ENCODE data around the gene STAT1.
A peak's percentile ranks its signal among the peaks of the same experiment; 100 is the strongest.

STAT1 gene

DNA sequence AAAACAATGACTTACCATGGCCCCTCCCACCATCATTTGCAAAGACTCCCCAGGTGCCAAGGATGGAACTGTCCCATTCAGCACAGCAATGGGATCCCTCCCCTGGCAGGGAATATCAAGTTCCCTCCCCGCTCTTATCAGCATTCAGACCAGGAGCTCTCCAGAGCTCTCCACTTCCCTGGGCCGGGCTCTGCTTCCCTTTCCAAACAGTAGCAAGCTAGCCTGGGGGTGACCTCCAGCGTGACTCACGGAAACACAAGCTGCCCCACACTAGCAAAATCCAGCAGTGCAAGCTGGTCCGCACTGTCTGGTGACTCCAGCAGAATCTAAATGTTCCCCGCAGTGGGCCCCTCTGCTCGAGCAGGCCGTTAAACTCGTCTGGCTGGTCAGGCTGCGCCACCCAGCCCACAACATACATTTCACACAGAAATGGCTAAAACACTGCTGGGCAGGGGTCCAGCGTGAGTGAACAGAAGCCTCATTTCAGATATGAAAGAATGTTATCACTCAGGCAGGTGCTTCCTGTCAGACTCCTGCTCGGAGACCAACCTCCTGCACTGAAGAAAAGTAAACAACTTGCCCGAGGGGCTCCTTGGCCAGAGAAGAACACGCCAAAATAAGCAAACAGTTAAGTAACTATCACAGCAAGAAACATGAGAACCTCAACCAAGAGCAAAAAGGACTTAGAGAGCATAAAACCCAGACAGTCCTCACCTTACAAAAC lies 33.9 kb downstream of the STAT1 start (continued):
- TF ChIP-seq ZNF560 (tag by site-specific recombination; IDR thresholded peaks at IDR 0.05; ENCODE audit: borderline replicate concordance): no peak
- no peak for TF ChIP-seq ZNF670 (tag by site-specific recombination; IDR thresholded peaks at IDR 0.05; ENCODE audit: low read depth)
- TF ChIP-seq ZNF174 (tag by site-specific recombination; IDR thresholded peaks at IDR 0.05): no peak
- TF ChIP-seq, protein P1, sequence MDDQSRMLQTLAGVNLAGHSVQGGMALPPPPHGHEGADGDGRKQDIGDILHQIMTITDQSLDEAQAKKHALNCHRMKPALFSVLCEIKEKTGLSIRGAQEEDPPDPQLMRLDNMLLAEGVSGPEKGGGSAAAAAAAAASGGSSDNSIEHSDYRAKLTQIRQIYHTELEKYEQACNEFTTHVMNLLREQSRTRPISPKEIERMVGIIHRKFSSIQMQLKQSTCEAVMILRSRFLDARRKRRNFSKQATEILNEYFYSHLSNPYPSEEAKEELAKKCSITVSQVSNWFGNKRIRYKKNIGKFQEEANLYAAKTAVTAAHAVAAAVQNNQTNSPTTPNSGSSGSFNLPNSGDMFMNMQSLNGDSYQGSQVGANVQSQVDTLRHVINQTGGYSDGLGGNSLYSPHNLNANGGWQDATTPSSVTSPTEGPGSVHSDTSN (CRISPR knock-in tag; IDR thresholded peaks at IDR 0.05): no peak
- no peak for TF ChIP-seq ZSCAN23 (tag by site-specific recombination; IDR thresholded peaks at IDR 0.05)
- TF ChIP-seq ZNF660 (tag by site-specific recombination; IDR thresholded peaks at IDR 0.05): no peak
- TF ChIP-seq ZNF747 (tag by site-specific recombination; IDR thresholded peaks at IDR 0.05): no peak
- TF ChIP-seq SP2 (tag by site-specific recombination; IDR thresholded peaks at IDR 0.05): peak; percentile 18; the same call in 1 of the 2 replicates
- TF ChIP-seq ZNF23 (tag by site-specific recombination; IDR thresholded peaks at IDR 0.05; ENCODE audit: borderline replicate concordance): no peak
- no peak for TF ChIP-seq ZBTB8A (tag by site-specific recombination; IDR thresholded peaks at IDR 0.05)
- TF ChIP-seq, protein P2, sequence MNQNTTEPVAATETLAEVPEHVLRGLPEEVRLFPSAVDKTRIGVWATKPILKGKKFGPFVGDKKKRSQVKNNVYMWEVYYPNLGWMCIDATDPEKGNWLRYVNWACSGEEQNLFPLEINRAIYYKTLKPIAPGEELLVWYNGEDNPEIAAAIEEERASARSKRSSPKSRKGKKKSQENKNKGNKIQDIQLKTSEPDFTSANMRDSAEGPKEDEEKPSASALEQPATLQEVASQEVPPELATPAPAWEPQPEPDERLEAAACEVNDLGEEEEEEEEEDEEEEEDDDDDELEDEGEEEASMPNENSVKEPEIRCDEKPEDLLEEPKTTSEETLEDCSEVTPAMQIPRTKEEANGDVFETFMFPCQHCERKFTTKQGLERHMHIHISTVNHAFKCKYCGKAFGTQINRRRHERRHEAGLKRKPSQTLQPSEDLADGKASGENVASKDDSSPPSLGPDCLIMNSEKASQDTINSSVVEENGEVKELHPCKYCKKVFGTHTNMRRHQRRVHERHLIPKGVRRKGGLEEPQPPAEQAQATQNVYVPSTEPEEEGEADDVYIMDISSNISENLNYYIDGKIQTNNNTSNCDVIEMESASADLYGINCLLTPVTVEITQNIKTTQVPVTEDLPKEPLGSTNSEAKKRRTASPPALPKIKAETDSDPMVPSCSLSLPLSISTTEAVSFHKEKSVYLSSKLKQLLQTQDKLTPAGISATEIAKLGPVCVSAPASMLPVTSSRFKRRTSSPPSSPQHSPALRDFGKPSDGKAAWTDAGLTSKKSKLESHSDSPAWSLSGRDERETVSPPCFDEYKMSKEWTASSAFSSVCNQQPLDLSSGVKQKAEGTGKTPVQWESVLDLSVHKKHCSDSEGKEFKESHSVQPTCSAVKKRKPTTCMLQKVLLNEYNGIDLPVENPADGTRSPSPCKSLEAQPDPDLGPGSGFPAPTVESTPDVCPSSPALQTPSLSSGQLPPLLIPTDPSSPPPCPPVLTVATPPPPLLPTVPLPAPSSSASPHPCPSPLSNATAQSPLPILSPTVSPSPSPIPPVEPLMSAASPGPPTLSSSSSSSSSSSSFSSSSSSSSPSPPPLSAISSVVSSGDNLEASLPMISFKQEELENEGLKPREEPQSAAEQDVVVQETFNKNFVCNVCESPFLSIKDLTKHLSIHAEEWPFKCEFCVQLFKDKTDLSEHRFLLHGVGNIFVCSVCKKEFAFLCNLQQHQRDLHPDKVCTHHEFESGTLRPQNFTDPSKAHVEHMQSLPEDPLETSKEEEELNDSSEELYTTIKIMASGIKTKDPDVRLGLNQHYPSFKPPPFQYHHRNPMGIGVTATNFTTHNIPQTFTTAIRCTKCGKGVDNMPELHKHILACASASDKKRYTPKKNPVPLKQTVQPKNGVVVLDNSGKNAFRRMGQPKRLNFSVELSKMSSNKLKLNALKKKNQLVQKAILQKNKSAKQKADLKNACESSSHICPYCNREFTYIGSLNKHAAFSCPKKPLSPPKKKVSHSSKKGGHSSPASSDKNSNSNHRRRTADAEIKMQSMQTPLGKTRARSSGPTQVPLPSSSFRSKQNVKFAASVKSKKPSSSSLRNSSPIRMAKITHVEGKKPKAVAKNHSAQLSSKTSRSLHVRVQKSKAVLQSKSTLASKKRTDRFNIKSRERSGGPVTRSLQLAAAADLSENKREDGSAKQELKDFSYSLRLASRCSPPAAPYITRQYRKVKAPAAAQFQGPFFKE (tag by site-specific recombination; IDR thresholded peaks at IDR 0.05; ENCODE audit: borderline replicate concordance): no peak
- no peak for TF ChIP-seq ZNF404 (tag by site-specific recombination; IDR thresholded peaks at IDR 0.05)
- TF ChIP-seq, protein P3, sequence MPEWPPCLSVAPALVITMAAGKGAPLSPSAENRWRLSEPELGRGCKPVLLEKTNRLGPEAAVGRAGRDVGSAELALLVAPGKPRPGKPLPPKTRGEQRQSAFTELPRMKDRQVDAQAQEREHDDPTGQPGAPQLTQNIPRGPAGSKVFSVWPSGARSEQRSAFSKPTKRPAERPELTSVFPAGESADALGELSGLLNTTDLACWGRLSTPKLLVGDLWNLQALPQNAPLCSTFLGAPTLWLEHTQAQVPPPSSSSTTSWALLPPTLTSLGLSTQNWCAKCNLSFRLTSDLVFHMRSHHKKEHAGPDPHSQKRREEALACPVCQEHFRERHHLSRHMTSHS (tag by site-specific recombination; IDR thresholded peaks at IDR 0.05): no peak
- TF ChIP-seq ZNF184 (tag by site-specific recombination; IDR thresholded peaks at IDR 0.05): no peak; the same call in 1 of the 2 replicates
- TF ChIP-seq HOXC10 (CRISPR knock-in tag; IDR thresholded peaks at IDR 0.05): no peak
- TF ChIP-seq ZNF514 (tag by site-specific recombination; IDR thresholded peaks at IDR 0.05): no peak
- TF ChIP-seq, protein P4, sequence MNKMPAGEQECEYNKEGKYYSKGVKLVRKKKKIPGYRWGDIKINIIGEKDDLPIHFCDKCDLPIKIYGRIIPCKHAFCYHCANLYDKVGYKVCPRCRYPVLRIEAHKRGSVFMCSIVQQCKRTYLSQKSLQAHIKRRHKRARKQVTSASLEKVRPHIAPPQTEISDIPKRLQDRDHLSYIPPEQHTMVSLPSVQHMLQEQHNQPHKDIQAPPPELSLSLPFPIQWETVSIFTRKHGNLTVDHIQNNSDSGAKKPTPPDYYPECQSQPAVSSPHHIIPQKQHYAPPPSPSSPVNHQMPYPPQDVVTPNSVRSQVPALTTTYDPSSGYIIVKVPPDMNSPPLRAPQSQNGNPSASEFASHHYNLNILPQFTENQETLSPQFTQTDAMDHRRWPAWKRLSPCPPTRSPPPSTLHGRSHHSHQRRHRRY (tag by site-specific recombination; IDR thresholded peaks at IDR 0.05): no peak
- TF ChIP-seq, protein P5, sequence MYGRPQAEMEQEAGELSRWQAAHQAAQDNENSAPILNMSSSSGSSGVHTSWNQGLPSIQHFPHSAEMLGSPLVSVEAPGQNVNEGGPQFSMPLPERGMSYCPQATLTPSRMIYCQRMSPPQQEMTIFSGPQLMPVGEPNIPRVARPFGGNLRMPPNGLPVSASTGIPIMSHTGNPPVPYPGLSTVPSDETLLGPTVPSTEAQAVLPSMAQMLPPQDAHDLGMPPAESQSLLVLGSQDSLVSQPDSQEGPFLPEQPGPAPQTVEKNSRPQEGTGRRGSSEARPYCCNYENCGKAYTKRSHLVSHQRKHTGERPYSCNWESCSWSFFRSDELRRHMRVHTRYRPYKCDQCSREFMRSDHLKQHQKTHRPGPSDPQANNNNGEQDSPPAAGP (tag by site-specific recombination; IDR thresholded peaks at IDR 0.05): no peak
- TF ChIP-seq ZNF629 (tag by site-specific recombination; IDR thresholded peaks at IDR 0.05): peak; percentile 45; the same call in 1 of the 2 replicates

All from HEK293 (cell line).